Hepatocyte (in vitro differentiated cells): ENCODE data around the gene UBE2E2.

Experiments
- EZH2 ChIP-seq: fragments of 200-600 bp; sonication (generic); IDR thresholded peaks from 2 replicates; pipeline ENCODE4 v1.6.1; 2016; ENCODE audit warnings: antibody characterized with exemption, mild to moderate bottlenecking, borderline replicate concordance
- TF ChIP-seq, protein P1 (sequence below): fragments of 200-600 bp; sonication (generic); IDR thresholded peaks from 2 replicates; pipeline ENCODE4 v1.5.1; 2016; ENCODE audit warnings: antibody characterized with exemption, mild to moderate bottlenecking; ENCODE audit not compliant: poor library complexity

DNA sequence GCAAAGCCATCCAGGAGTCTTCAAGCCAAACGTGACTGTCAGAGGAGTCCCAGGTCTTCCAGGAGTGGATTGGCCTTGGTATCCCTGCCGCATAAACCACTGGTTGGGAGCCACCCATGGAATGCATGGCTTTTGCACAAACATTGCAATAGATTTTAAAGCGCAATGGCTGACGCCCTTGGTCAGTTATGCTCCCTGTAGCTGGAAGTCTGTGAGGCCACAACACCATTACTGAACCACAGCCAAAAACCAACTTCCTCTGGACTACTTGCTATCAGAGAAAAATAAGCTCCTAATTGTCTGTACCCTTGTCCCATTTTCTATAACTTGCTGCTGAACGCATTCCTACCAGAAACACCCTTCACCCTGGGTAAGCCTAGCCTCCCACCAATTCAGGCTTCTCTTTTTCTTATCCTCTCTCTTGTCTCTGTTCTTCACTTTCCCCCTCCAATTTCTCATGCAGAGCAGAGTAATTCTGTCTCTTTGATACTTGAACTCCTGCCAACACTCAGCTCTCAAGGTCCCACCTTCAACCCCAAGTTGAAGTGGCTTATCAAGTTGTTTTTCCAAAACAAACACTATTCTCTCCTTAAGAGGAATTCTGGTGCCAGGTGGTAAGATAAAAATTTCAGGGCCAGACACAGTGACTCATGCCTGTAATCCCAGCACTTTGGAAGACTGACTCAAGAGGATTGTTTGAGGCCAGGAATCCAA, 426.2 kb downstream of the UBE2E2 start:
- TF ChIP-seq, protein P1, sequence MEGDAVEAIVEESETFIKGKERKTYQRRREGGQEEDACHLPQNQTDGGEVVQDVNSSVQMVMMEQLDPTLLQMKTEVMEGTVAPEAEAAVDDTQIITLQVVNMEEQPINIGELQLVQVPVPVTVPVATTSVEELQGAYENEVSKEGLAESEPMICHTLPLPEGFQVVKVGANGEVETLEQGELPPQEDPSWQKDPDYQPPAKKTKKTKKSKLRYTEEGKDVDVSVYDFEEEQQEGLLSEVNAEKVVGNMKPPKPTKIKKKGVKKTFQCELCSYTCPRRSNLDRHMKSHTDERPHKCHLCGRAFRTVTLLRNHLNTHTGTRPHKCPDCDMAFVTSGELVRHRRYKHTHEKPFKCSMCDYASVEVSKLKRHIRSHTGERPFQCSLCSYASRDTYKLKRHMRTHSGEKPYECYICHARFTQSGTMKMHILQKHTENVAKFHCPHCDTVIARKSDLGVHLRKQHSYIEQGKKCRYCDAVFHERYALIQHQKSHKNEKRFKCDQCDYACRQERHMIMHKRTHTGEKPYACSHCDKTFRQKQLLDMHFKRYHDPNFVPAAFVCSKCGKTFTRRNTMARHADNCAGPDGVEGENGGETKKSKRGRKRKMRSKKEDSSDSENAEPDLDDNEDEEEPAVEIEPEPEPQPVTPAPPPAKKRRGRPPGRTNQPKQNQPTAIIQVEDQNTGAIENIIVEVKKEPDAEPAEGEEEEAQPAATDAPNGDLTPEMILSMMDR, result no peak
- TF ChIP-seq EZH2, result no peak
